Measurements from ENCODE around the gene SRRM2. TPM values are rescaled to one million over a fixed set of nuclear protein-coding genes. Genes with fewer than 3 reads are reported as not detected.

The SRRM2 gene
- total and polyA plus RNA-seq, 9 of the 15 experiments (the other 6 are each of a cell fraction or from before 2014, with no cell fraction given), result 26.7 to 563 (median 81.1) TPM

DNA sequence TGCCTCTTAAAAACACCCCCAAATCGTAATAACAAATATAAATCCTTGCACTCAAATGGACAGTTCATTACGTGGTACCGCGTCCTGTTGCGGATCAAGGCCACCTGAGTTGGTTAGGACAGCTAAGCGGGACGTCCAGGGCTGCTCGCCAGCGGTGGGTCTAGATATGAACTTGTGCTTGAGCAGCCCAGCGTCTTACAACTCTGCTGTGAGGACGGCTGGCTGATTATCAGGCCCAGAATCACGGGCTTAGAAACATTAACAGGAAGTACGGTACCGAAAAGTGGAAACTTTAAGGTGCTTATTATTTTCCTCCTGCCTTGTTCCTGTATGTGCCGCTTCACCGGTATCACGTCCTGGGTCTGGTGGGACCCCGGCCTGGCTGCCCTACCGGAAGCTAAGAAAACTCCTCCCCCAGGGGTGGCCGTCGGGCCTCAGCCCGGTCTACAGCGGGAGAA, 832 bp upstream of the SRRM2 start (continued):
- TF ChIP-seq KDM5B (IDR thresholded peaks at IDR 0.05; ENCODE audit: insufficient replicate concordance, low read depth, low read length) (peak; percentile 59), LCOR (CRISPR knock-in tag; IDR thresholded peaks at IDR 0.05) (peak; percentile 73), CEBPG (CRISPR knock-in tag; IDR thresholded peaks at IDR 0.05) (no peak), CEBPG (tag; conservative IDR thresholded peaks at IDR 0.05 in 1 of 2, IDR thresholded peaks at IDR 0.05 in 1 of 2) (no peak), TOE1 (IDR thresholded peaks at IDR 0.05; ENCODE audit: borderline replicate concordance) (0 out of 2 replicates have a peak, but pooled peaks have one; percentile 6), TOE1 (CRISPR knock-in tag; IDR thresholded peaks at IDR 0.05; ENCODE audit: borderline replicate concordance, low read depth) (no peak), RBFOX2 (IDR thresholded peaks at IDR 0.05; ENCODE audit: low read depth, low read length) (no peak), RFX1 (IDR thresholded peaks at IDR 0.05) (no peak), ZNF282 (CRISPR knock-in tag; IDR thresholded peaks at IDR 0.05) (no peak), SUPT5H (IDR thresholded peaks at IDR 0.05) (no peak), ETV6 (IDR thresholded peaks at IDR 0.05; ENCODE audit: borderline replicate concordance in 1 of 2, low read depth in 2 of 2, low read length in 1 of 2) (no peak), ETV6 (CRISPR knock-in tag; IDR thresholded peaks at IDR 0.05; ENCODE audit: borderline replicate concordance) (peak; percentile 27; the same call in 1 of the 2 replicates), ZNF143 (CRISPR knock-in tag; IDR thresholded peaks at IDR 0.05) (no peak), SP2 (IDR thresholded peaks at IDR 0.05; ENCODE audit: extremely low read depth, low read depth, low read length, poor library complexity, severe bottlenecking) (no peak), ZNF780A (CRISPR knock-in tag; IDR thresholded peaks at IDR 0.05) (no peak), ETV5 (CRISPR knock-in tag; IDR thresholded peaks at IDR 0.05; ENCODE audit: low read depth) (no peak), KAT8 (IDR thresholded peaks at IDR 0.05; ENCODE audit: low read depth) (no peak)
- TF ChIP-seq, protein P1, sequence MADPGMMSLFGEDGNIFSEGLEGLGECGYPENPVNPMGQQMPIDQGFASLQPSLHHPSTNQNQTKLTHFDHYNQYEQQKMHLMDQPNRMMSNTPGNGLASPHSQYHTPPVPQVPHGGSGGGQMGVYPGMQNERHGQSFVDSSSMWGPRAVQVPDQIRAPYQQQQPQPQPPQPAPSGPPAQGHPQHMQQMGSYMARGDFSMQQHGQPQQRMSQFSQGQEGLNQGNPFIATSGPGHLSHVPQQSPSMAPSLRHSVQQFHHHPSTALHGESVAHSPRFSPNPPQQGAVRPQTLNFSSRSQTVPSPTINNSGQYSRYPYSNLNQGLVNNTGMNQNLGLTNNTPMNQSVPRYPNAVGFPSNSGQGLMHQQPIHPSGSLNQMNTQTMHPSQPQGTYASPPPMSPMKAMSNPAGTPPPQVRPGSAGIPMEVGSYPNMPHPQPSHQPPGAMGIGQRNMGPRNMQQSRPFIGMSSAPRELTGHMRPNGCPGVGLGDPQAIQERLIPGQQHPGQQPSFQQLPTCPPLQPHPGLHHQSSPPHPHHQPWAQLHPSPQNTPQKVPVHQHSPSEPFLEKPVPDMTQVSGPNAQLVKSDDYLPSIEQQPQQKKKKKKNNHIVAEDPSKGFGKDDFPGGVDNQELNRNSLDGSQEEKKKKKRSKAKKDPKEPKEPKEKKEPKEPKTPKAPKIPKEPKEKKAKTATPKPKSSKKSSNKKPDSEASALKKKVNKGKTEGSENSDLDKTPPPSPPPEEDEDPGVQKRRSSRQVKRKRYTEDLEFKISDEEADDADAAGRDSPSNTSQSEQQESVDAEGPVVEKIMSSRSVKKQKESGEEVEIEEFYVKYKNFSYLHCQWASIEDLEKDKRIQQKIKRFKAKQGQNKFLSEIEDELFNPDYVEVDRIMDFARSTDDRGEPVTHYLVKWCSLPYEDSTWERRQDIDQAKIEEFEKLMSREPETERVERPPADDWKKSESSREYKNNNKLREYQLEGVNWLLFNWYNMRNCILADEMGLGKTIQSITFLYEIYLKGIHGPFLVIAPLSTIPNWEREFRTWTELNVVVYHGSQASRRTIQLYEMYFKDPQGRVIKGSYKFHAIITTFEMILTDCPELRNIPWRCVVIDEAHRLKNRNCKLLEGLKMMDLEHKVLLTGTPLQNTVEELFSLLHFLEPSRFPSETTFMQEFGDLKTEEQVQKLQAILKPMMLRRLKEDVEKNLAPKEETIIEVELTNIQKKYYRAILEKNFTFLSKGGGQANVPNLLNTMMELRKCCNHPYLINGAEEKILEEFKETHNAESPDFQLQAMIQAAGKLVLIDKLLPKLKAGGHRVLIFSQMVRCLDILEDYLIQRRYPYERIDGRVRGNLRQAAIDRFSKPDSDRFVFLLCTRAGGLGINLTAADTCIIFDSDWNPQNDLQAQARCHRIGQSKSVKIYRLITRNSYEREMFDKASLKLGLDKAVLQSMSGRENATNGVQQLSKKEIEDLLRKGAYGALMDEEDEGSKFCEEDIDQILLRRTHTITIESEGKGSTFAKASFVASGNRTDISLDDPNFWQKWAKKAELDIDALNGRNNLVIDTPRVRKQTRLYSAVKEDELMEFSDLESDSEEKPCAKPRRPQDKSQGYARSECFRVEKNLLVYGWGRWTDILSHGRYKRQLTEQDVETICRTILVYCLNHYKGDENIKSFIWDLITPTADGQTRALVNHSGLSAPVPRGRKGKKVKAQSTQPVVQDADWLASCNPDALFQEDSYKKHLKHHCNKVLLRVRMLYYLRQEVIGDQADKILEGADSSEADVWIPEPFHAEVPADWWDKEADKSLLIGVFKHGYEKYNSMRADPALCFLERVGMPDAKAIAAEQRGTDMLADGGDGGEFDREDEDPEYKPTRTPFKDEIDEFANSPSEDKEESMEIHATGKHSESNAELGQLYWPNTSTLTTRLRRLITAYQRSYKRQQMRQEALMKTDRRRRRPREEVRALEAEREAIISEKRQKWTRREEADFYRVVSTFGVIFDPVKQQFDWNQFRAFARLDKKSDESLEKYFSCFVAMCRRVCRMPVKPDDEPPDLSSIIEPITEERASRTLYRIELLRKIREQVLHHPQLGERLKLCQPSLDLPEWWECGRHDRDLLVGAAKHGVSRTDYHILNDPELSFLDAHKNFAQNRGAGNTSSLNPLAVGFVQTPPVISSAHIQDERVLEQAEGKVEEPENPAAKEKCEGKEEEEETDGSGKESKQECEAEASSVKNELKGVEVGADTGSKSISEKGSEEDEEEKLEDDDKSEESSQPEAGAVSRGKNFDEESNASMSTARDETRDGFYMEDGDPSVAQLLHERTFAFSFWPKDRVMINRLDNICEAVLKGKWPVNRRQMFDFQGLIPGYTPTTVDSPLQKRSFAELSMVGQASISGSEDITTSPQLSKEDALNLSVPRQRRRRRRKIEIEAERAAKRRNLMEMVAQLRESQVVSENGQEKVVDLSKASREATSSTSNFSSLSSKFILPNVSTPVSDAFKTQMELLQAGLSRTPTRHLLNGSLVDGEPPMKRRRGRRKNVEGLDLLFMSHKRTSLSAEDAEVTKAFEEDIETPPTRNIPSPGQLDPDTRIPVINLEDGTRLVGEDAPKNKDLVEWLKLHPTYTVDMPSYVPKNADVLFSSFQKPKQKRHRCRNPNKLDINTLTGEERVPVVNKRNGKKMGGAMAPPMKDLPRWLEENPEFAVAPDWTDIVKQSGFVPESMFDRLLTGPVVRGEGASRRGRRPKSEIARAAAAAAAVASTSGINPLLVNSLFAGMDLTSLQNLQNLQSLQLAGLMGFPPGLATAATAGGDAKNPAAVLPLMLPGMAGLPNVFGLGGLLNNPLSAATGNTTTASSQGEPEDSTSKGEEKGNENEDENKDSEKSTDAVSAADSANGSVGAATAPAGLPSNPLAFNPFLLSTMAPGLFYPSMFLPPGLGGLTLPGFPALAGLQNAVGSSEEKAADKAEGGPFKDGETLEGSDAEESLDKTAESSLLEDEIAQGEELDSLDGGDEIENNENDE (IDR thresholded peaks at IDR 0.05; ENCODE audit: low read depth, low read length), result no peak
